Measurements from ENCODE around the gene ZNF536.

ZNF536 gene
- long read RNA-seq, result 0 reads

- H3K27me3 ChIP-seq (ENCODE audit: insufficient read depth, poor library complexity, severe bottlenecking), result peaks cover 6% of the 10 kb centered on the region
- H3K27ac ChIP-seq (replicated peaks), result no peak within 1 kb of the TSS
- DNase-seq (ENCODE audit: low read depth in 1 of 2, low spot score in 1 of 2), result no peak
- TF ChIP-seq REST (IDR thresholded peaks at IDR 0.05; ENCODE audit: insufficient replicate concordance, low read depth) (no peak), GABPA (IDR thresholded peaks at IDR 0.05; ENCODE audit: low read depth) (no peak), POLR2AphosphoS5 (IDR thresholded peaks at IDR 0.05; ENCODE audit: low read depth) (no peak), SPI1 (IDR thresholded peaks at IDR 0.05; ENCODE audit: borderline replicate concordance, low read depth) (no peak), CTCF (IDR thresholded peaks at IDR 0.05; ENCODE audit: insufficient read depth, low read length) (no peak)
- no peak within 1 kb of the TSS for H3K4me3 ChIP-seq (replicated peaks; ENCODE audit: insufficient read depth, low read length)
These were observed at the start of gene ZNF536 for GRCh38 chr19:30371960-30372824. Gene ZNF536, plus strand, starts transcription at chr19:30372384. Its CDS starts 71,179 bp downstream, at chr19:30443563.

GRCh38 chr19:30322641-30323320 lies 49.4 kb upstream of the ZNF536 start:
- Histone ChIP-seq H3K4me3 (replicated peaks; ENCODE audit: insufficient read depth, low read length) (no peak overlapping the region), H3K27ac (replicated peaks) (no peak overlapping the region), H3K27me3 (ENCODE audit: insufficient read depth, poor library complexity, severe bottlenecking) (no peaks in the 10 kb centered on the region)
- TF ChIP-seq POLR2AphosphoS5 (IDR thresholded peaks at IDR 0.05; ENCODE audit: low read depth), result no peak
- no peak for TF ChIP-seq SPI1 (IDR thresholded peaks at IDR 0.05; ENCODE audit: borderline replicate concordance, low read depth)
- TF ChIP-seq CTCF (IDR thresholded peaks at IDR 0.05; ENCODE audit: insufficient read depth, low read length), result no peak
- no peak for TF ChIP-seq REST (IDR thresholded peaks at IDR 0.05; ENCODE audit: insufficient replicate concordance, low read depth)
- TF ChIP-seq GABPA (IDR thresholded peaks at IDR 0.05; ENCODE audit: low read depth), result no peak
- DNase-seq (ENCODE audit: low read depth in 1 of 2, low spot score in 1 of 2), result no peak

- Histone ChIP-seq H3K27ac (replicated peaks) (no peak overlapping the region), H3K27me3 (ENCODE audit: insufficient read depth, poor library complexity, severe bottlenecking) (no peaks in the 10 kb centered on the region), H3K4me3 (replicated peaks; ENCODE audit: insufficient read depth, low read length) (no peak overlapping the region)
- TF ChIP-seq GABPA (IDR thresholded peaks at IDR 0.05; ENCODE audit: low read depth) (no peak), CTCF (IDR thresholded peaks at IDR 0.05; ENCODE audit: insufficient read depth, low read length) (no peak), REST (IDR thresholded peaks at IDR 0.05; ENCODE audit: insufficient replicate concordance, low read depth) (no peak), SPI1 (IDR thresholded peaks at IDR 0.05; ENCODE audit: borderline replicate concordance, low read depth) (no peak), POLR2AphosphoS5 (IDR thresholded peaks at IDR 0.05; ENCODE audit: low read depth) (no peak)
- no peak for DNase-seq (ENCODE audit: low read depth in 1 of 2, low spot score in 1 of 2)
These were observed 48.3 kb upstream of the ZNF536 start for GRCh38 chr19:30323904-30324303.

All from HL-60 (cell line).